GM10248 (cell line): ENCODE results near the gene GSK3A.

Experiments used
- CTCF ChIA-PET: fragments of 300-600 bp; sonication (Branson Sonifier 250); formaldehyde crosslinking; extraction: SDS; loops from one replicate; lab custom pipeline; 2021; ENCODE audit warnings: antibody characterized with exemption; lab: Yijun Ruan, JAX
- POLR2A ChIA-PET: fragments of 350-650 bp; sonication (Branson Sonifier 250); formaldehyde crosslinking; extraction: SDS; loops from one replicate; lab custom pipeline; 2020; ENCODE audit warnings: antibody characterized with exemption; lab: Yijun Ruan, JAX
- DNase-seq: peaks from one replicate; pipeline ENCODE4 v3.0.0; 2012; ENCODE audit errors: extremely low spot score
- TF ChIP-seq, protein P1 (sequence below): IDR thresholded peaks from 2 replicates; pipeline ENCODE4 v1.5.1; 2012; ENCODE audit warnings: mild to moderate bottlenecking, low read depth; ENCODE audit errors: extremely low read depth, missing control alignments, control extremely low read depth

The GSK3A gene

DNA sequence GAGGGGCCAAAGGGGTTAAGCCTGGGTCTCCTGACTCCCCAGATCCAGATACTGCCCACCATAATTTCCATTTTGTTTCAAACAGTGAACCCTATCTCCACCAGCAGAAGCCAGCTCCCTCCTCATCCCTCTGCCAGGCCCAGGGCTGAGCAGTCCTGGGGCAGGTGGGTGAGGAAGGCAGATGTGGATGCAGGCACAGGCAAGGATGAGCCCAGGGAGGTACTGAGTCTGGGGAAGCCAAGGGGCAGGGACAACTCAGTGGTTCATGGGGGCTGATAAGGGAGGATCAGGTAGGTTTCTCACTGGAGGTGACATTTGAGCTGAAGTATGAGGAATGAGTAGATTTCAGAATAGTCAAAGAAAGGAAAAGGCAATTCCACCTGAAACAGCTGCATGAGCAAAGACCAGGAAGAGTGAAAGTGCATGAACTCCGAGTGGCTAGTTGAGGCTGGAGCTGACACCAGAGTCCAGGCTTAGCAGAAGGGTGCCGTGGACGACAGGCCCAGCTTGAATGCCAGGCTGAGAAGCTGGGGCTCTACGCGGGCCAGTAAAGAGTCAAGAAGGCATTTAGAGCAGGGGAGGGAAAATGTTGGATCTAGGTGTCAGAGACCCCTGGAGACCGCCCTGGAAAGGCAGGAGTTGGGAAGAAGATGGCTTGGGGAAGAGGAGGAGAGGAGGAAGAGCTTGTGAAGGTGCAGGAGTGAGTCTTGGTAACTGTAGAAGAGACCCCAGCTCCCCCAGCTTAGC is 36.9 kb upstream of the GSK3A start:
- TF ChIP-seq, protein P1, sequence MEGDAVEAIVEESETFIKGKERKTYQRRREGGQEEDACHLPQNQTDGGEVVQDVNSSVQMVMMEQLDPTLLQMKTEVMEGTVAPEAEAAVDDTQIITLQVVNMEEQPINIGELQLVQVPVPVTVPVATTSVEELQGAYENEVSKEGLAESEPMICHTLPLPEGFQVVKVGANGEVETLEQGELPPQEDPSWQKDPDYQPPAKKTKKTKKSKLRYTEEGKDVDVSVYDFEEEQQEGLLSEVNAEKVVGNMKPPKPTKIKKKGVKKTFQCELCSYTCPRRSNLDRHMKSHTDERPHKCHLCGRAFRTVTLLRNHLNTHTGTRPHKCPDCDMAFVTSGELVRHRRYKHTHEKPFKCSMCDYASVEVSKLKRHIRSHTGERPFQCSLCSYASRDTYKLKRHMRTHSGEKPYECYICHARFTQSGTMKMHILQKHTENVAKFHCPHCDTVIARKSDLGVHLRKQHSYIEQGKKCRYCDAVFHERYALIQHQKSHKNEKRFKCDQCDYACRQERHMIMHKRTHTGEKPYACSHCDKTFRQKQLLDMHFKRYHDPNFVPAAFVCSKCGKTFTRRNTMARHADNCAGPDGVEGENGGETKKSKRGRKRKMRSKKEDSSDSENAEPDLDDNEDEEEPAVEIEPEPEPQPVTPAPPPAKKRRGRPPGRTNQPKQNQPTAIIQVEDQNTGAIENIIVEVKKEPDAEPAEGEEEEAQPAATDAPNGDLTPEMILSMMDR = no peak
- ChIA-PET CTCF (interaction anchor here (0.7 to 8.0 kb wide), 30 partner anchors 9 to 177 kb away, joined by 3 to 87 read pairs (median 5); partner anchors contain the start of genes CIC, DEDD2, ERF and GSK3A), POLR2A (interaction anchor here (1.6 kb wide), 1 partner anchor 9 kb away, joined by 8 read pairs; no protein-coding TSS in a partner anchor)
- DNase-seq = no peak

DNA sequence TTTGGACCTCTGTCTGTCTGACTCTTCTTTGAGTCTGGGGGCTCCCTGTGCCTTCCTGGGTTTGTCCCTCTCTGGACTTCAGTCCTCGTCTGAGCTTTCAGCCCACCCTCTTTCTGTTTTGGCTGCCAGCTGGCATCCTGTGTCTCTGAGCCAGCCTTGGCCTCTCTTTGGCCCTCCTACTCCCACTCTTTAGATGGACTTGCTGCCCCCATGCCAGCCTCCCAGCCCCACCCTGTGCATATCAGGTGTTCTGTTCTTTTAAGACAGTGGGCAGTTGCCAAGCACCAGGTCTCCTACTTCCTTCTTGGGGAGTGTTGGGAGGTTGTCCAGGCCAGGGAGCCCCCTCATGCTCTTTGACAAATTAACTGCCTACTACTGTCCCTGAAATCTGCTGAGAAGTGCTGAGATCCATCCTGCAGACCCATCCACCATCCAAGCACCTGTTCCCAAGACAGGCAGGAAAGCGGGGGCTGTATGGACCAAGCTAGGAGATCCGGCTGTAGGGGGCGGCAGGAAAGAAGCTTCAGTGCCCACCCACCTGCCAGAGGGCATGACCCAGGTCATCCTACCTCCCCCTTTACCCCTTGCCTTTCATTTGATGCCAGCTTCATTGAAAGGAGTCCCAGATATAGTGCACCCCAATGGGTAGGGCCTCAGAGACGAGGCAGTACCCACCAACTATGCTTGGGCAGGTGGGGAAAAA is 36.2 kb upstream of the GSK3A start:
- ChIA-PET POLR2A (interaction anchor here (1.6 kb wide), 1 partner anchor 8 kb away, joined by 8 read pairs; no protein-coding TSS in a partner anchor), CTCF (interaction anchor here (0.9 to 8.0 kb wide), 23 partner anchors 8 to 176 kb away, joined by 3 to 87 read pairs (median 5); partner anchors contain the start of genes CIC, ERF, GSK3A and POU2F2)
- TF ChIP-seq, protein P1 = no peak
- DNase-seq = no peak

DNA sequence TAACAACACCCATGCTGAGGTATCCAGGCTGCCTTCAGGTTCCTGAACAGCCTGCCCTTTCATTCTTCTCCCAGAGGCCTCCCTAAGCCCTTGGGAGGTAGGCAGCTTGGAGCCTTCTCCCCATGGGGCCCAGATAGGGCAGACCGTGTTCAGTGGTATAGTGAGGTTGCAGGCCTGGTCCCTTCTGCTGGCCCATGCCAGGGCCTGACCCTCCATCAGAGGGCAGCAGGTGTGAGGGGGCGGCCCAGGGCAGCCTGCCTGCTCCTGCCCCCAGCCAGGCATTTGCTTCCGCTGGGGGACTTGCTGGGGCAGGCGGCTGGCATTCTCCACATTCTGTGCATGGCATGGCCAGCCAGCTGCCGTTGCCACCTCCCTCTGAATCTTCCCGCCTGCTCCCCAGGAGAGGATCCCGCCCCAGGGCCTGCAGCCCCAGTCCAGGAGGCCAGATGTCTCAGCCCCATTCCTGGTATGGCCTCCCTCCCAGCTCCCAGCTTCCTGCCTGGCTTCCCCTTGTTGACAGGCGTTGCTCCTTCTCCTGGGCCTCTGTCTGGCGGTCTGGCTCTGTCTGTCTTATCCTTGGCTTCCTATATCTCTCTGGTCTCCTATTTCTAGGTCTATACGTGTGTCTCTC is 35.5 kb upstream of the GSK3A start:
- POLR2A ChIA-PET = no interaction called here
- no peak for DNase-seq
- TF ChIP-seq, protein P1 = no peak
- CTCF ChIA-PET = interaction anchor here (1.1 to 8.0 kb wide), 4 partner anchors 17 to 145 kb away, joined by 4 to 87 read pairs (median 5); partner anchors contain the start of gene GSK3A

DNA sequence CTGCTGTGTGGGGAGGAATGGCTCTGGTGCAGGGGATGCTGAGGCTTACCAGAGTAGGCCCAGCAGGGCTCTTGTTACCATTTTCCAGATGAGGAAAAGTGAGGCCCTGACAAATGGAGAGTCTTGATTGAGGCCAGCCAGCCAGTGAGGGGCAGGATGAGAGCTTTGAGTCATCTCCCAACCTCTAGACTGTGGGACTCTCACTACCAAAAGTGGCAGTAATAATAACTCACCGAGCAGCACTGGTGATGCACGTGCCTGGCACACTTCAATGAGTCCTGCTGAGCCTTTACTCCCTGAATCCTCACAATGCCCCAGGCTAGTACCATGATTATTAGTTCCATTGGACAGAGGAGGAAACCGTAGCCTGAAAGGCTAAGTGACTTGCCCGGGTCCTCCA is 34.4 kb upstream of the GSK3A start:
- no peak for DNase-seq
- ChIA-PET POLR2A (no interaction called here), CTCF (interaction anchor here (1.1 to 8.0 kb wide), 3 partner anchors 32 to 144 kb away, joined by 3 to 87 read pairs (median 4); partner anchors contain the start of gene GSK3A)
- TF ChIP-seq, protein P1 = no peak

DNA sequence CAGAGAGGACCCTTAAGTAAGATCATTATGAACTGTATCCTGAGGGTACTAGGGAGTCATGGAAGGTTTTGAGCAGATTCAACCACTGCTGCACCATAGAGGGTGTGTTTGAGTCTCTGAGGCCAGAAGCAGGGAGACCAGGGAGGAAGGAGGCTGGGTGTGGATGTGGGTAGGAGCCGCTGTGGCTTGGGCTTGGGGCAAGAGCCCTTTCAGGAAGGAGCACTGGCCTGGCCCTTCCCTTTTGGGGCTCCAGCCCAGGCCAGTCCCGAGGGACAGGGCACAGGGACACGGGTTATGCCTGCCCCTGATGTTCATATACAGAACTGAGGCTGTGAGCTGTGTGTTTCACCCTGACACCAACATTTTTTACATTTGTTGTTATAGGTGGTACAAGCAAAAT is 33.9 kb upstream of the GSK3A start:
- DNase-seq = no peak
- CTCF ChIA-PET = interaction anchor here (1.1 to 8.0 kb wide), 2 partner anchors 31 to 93 kb away, joined by 3 to 87 read pairs; partner anchors contain the start of gene GSK3A
- TF ChIP-seq, protein P1 = no peak
- POLR2A ChIA-PET = no interaction called here

DNA sequence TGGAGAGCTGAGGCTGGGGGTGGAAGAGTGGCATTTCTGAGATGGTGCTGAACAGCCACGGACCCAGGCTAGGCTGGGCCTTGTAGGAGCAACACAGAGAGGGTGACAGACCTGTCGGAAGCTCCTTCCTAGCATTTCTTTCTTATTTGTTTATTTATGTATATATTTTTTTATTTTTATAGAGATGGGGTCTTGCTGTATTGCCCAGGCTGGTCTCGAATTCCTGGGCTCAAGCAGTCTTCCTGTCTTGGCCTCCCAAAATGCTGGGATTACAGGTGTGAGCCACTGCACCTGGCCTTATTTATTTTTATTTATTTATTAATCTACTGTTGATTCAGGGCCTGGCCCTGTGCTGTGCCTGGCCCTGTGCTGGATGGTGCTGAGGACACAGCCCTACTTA is 33.1 kb upstream of the GSK3A start:
- DNase-seq = no peak
- ChIA-PET CTCF (interaction anchor here (8.0 kb wide), 1 partner anchor 31 kb away, joined by 87 read pairs; the partner anchor contains the start of gene GSK3A), POLR2A (no interaction called here)
- TF ChIP-seq, protein P1 = no peak
